Measurements from ENCODE around the gene MYO5B. TPM values are rescaled to one million over a fixed set of nuclear protein-coding genes. Genes with fewer than 3 reads are reported as not detected.
"Not testable (repeated sequence)": the region's sequence is repeated elsewhere in the genome, so short reads cannot be mapped to it uniquely, and the experiment has no call there.

MYO5B gene
- total and polyA plus RNA-seq, 9 donors: 0.83 to 3.3 (median 1.3) TPM

DNA sequence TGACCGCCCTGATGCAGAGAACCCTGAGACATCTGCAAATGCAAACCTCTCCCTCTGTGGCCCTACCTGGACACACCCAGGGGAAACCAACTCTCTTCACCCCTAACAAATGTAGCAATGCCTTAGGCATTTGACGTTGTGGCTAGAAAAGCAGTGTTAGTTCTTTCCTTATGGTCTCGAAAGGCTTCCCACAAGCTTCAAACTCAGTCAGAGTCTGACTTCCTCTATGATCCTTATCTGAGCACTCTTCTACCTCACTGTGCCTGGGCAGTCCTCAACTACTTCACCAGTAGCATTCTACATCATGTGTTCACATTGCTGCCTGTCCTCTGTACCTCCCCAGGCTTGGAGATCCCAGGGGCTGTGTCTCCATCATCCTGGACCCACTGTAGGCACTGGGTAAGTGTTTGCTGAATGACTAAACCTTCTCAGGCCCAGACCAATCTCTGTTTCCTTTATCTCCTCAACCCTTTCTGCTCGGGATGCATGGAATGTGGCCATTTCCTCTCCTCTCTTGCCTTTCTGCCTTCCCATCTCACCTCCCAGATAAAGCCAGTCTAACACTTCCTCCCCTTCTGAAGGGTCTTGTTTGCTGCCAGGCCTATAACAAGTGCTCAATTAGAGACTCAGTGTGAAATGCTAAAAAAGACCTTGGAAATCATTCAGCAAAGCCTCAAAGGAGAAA lies 289.9 kb downstream of the MYO5B start:
- H3K27ac ChIP-seq (ENCODE audit: low read length): no peak overlapping the region
- H3K4me1 ChIP-seq (ENCODE audit: control insufficient read depth, insufficient read depth, low read length): no peaks in the 10 kb centered on the region
- 57% methylated on average over 3 of the region's 4 CpGs for WGBS (ENCODE audit: insufficient coverage)
- H3K4me3 ChIP-seq (ENCODE audit: low read length): no peak overlapping the region
- no peaks in the 10 kb centered on the region for H3K9me3 ChIP-seq (replicated peaks; ENCODE audit: control insufficient read depth, low read depth, low read length)
- no peaks in the 10 kb centered on the region for H3K36me3 ChIP-seq (ENCODE audit: control insufficient read depth, insufficient read depth, low read length)
- H3K27me3 ChIP-seq (ENCODE audit: control insufficient read depth, insufficient read depth, low read length): no peaks in the 10 kb centered on the region
- no peak for DNase-seq

GRCh38 chr18:49901862-49902340 lies 293.0 kb downstream of the MYO5B start:
- no peaks in the 10 kb centered on the region for H3K36me3 ChIP-seq (ENCODE audit: control insufficient read depth, insufficient read depth, low read length)
- no peak overlapping the region for H3K27ac ChIP-seq (ENCODE audit: low read length)
- H3K27me3 ChIP-seq (ENCODE audit: control insufficient read depth, insufficient read depth, low read length): no peaks in the 10 kb centered on the region
- H3K4me3 ChIP-seq (ENCODE audit: low read length): no peak overlapping the region
- H3K4me1 ChIP-seq (ENCODE audit: control insufficient read depth, insufficient read depth, low read length): no peaks in the 10 kb centered on the region
- H3K9me3 ChIP-seq (replicated peaks; ENCODE audit: control insufficient read depth, low read depth, low read length): no peaks in the 10 kb centered on the region
- DNase-seq: no peak
- 84% methylated on average over 5 of the region's 6 CpGs for WGBS (ENCODE audit: insufficient coverage)

- Histone ChIP-seq H3K4me3 (ENCODE audit: low read length) (no peak overlapping the region), H3K27me3 (ENCODE audit: control insufficient read depth, insufficient read depth, low read length) (no peaks in the 10 kb centered on the region), H3K9me3 (replicated peaks; ENCODE audit: control insufficient read depth, low read depth, low read length) (no peaks in the 10 kb centered on the region), H3K4me1 (ENCODE audit: control insufficient read depth, insufficient read depth, low read length) (no peaks in the 10 kb centered on the region), H3K27ac (ENCODE audit: low read length) (no peak overlapping the region), H3K36me3 (ENCODE audit: control insufficient read depth, insufficient read depth, low read length) (no peaks in the 10 kb centered on the region)
- no peak for DNase-seq
- WGBS (ENCODE audit: insufficient coverage): 100% methylated on average over 1 of the region's 5 CpGs
Measured at GRCh38 chr18:49899657-49900330, 295.2 kb downstream of the MYO5B start.

DNA sequence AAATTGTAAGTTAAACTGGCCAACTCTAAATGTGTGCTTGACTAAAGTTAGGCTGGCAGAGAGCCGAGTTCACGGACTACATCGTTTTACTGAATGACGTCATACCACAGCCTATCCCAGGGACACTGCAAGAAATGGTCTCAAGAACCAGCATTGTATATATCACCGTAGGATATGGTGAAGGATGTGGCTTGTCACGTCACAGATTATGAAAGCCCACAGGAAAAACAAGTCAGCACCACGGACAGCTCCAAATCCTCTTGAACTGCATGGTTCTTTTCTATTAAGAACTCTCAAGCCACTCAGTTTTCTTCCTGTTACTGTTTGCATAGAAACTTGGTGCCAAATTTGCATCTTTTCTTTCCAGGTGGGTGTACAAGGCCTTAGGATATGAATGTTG lies 296.5 kb downstream of the MYO5B start:
- H3K4me3 ChIP-seq (ENCODE audit: low read length): no peak overlapping the region
- WGBS (ENCODE audit: insufficient coverage): no CpG with 5 or more reads among the region's 7 CpGs
- H3K4me1 ChIP-seq (ENCODE audit: control insufficient read depth, insufficient read depth, low read length): no peaks in the 10 kb centered on the region
- no peaks in the 10 kb centered on the region for H3K9me3 ChIP-seq (replicated peaks; ENCODE audit: control insufficient read depth, low read depth, low read length)
- DNase-seq: peak; percentile 86
- no peak overlapping the region for H3K27ac ChIP-seq (ENCODE audit: low read length)
- H3K36me3 ChIP-seq (ENCODE audit: control insufficient read depth, insufficient read depth, low read length): no peaks in the 10 kb centered on the region
- no peaks in the 10 kb centered on the region for H3K27me3 ChIP-seq (ENCODE audit: control insufficient read depth, insufficient read depth, low read length)

DNA sequence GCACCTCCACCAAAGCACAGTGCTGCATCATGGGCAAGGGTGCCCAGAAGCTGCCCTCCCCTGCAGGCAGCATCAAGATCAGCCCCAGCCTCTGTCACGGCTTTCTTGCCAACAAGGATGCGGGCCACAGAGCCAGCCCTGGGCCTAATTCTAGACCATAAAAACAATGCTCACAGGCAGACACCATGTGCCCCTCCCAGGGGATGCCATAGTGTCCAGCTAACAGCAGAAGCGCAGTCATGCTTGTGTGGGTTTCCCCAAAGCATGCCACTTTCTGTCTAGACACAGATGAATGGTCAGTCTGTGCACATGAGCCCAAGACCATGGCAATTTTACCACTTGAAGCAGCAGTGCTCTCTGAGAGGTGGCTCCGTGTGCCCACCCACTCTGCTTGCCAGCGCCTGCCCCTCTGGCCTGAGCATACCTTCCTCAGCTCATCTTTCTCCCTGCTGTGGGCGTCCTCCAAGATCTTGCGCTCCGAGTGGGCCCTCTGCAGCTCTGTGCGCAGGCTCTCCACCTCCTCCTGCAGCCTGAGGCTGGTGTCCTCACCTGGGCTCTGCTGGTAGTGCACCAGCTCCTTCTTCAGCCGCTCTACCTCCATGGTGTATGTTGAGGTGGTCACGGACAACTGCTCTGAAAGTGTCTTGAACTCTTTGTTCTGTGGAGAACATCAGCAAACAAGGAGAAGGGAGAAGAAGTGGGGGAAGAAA lies 300.3 kb downstream of the MYO5B start:
- Histone ChIP-seq H3K27me3 (ENCODE audit: control insufficient read depth, insufficient read depth, low read length) (no peaks in the 10 kb centered on the region), H3K27ac (ENCODE audit: low read length) (no peak overlapping the region), H3K9me3 (replicated peaks; ENCODE audit: control insufficient read depth, low read depth, low read length) (no peaks in the 10 kb centered on the region), H3K4me3 (ENCODE audit: low read length) (no peak overlapping the region), H3K4me1 (ENCODE audit: control insufficient read depth, insufficient read depth, low read length) (no peaks in the 10 kb centered on the region), H3K36me3 (ENCODE audit: control insufficient read depth, insufficient read depth, low read length) (no peaks in the 10 kb centered on the region)
- DNase-seq: no peak
- 89% methylated on average over 7 of the region's 11 CpGs for WGBS (ENCODE audit: insufficient coverage)

DNA sequence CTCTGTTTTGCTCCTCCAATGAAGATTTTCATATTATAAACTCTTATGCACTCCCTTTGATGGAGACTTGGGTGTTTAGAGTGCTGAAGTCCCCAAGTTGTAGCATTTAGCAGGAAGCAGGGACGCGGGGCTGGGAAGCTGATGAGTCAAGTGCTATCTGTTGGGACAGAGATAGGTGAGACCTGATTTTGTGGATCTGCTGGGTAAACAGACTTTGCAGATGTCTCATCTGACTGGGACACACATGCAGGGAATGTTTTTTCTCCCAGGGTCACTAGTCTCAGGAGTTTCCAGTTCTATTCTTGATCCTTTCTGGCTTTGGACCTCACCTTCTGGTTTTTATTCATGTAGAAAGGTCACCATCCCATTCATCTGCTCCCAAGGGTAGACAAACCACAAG lies 301.9 kb downstream of the MYO5B start:
- H3K4me1 ChIP-seq (ENCODE audit: control insufficient read depth, insufficient read depth, low read length): no peaks in the 10 kb centered on the region
- H3K9me3 ChIP-seq (replicated peaks; ENCODE audit: control insufficient read depth, low read depth, low read length): no peaks in the 10 kb centered on the region
- WGBS (ENCODE audit: insufficient coverage): 94% methylated on average over 2 of the region's 2 CpGs

GRCh38 chr18:49892148-49892924 lies 302.6 kb downstream of the MYO5B start:
- 73% methylated on average over 10 of the region's 15 CpGs for WGBS (ENCODE audit: insufficient coverage)
- no peak overlapping the region for H3K27ac ChIP-seq (ENCODE audit: low read length)

More for the DNA sequence above, 301.9 kb downstream of the MYO5B start:
- H3K27me3 ChIP-seq (ENCODE audit: control insufficient read depth, insufficient read depth, low read length): no peaks in the 10 kb centered on the region
- no peak for DNase-seq
- no peak overlapping the region for H3K4me3 ChIP-seq (ENCODE audit: low read length)
- no peak overlapping the region for H3K27ac ChIP-seq (ENCODE audit: low read length)
- no peaks in the 10 kb centered on the region for H3K36me3 ChIP-seq (ENCODE audit: control insufficient read depth, insufficient read depth, low read length)

GRCh38 chr18:49890041-49890440 lies 304.9 kb downstream of the MYO5B start:
- no peaks in the 10 kb centered on the region for H3K9me3 ChIP-seq (replicated peaks; ENCODE audit: control insufficient read depth, low read depth, low read length)
- no peaks in the 10 kb centered on the region for H3K4me1 ChIP-seq (ENCODE audit: control insufficient read depth, insufficient read depth, low read length)
- no peak for DNase-seq
- no peak overlapping the region for H3K27ac ChIP-seq (ENCODE audit: low read length)
- H3K27me3 ChIP-seq (ENCODE audit: control insufficient read depth, insufficient read depth, low read length): no peaks in the 10 kb centered on the region
- H3K36me3 ChIP-seq (ENCODE audit: control insufficient read depth, insufficient read depth, low read length): no peaks in the 10 kb centered on the region
- no peak overlapping the region for H3K4me3 ChIP-seq (ENCODE audit: low read length)

More at GRCh38 chr18:49892148-49892924, 302.6 kb downstream of the MYO5B start:
- Histone ChIP-seq H3K27me3 (ENCODE audit: control insufficient read depth, insufficient read depth, low read length) (no peaks in the 10 kb centered on the region), H3K9me3 (replicated peaks; ENCODE audit: control insufficient read depth, low read depth, low read length) (no peaks in the 10 kb centered on the region), H3K4me3 (ENCODE audit: low read length) (no peak overlapping the region), H3K4me1 (ENCODE audit: control insufficient read depth, insufficient read depth, low read length) (no peaks in the 10 kb centered on the region), H3K36me3 (ENCODE audit: control insufficient read depth, insufficient read depth, low read length) (no peaks in the 10 kb centered on the region)
- no peak for DNase-seq

DNA sequence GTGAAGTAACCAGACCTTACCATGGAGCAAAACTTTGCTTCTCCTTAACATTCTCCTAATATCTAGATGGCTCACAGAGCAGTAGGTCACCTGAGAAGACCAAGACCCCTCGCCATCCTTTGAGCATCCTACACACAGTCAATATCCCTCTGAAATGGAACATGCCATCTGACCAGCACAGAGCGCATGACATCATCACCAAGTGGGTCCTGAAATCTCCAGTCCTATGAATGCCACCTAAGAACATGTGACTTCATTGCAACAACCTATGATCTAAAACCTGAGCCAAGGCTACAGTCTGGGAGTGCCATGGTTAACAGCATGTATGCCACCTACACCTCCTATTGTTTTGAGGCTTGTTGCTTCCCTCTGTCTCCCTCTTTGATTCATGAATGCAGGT lies 305.4 kb downstream of the MYO5B start:
- not testable (repeated sequence) for H3K27ac ChIP-seq (ENCODE audit: low read length); H3K27me3 ChIP-seq (ENCODE audit: control insufficient read depth, insufficient read depth, low read length); H3K36me3 ChIP-seq (ENCODE audit: control insufficient read depth, insufficient read depth, low read length)

More for the DNA sequence above, 305.4 kb downstream of the MYO5B start:
- DNase-seq; H3K4me3 ChIP-seq (ENCODE audit: low read length); H3K9me3 ChIP-seq (replicated peaks; ENCODE audit: control insufficient read depth, low read depth, low read length); H3K4me1 ChIP-seq (ENCODE audit: control insufficient read depth, insufficient read depth, low read length): not testable (repeated sequence)
- WGBS (ENCODE audit: insufficient coverage): no CpG with 5 or more reads among the region's 2 CpGs

Data from muscle of leg (tissue), 11 donors.